ENCODE results near the gene JOSD2.
"Not testable (repeated sequence)": the region's sequence is repeated elsewhere in the genome, so short reads cannot be mapped to it uniquely, and the experiment has no call there.

Gene JOSD2

GRCh38 chr19:50475101-50475568, 35.9 kb downstream of the JOSD2 start:
- DNase-seq = no peak

GRCh38 chr19:50473336-50473735, 37.7 kb downstream of the JOSD2 start:
- not testable (repeated sequence) for DNase-seq

DNA sequence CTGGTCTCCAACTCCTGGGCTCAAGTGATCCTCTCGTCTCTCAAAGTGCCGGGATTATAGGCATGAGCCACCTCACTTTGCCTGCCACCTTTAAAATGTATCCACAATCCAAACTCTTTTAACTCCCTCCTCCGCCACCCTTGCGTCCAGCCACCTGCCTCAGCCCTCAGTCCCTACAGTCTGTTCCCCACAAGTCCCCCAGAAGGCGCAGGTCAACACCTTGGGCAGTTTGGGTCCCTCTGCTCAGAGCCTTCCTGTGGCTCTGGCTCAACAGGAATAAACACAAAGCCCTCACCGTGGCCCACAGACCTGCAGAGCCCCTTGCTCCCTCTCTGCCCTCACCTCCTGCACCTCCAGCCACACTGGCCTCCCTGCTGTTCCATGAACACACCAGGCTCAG, 42.2 kb downstream of the JOSD2 start:
- no peak for DNase-seq

DNA sequence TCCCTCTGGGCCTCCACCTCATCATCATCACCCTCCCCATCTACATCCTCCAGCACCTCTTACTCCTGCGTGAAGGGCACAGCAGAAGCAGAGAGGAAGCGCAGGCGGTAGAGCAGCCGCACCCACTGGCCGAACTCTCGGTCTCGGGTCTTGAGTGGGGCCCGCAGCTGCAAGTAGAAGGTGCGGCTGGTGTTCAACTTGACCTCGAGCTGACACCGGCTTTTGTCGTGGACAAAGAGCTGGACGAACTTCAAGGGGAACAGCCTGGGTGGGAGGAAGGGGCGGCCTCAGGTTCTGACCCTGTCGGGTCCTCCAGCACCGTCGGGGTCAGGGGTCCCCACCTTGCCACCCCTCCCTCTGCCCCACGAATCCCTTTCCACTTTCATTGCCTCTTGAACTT, 43.4 kb downstream of the JOSD2 start:
- no peak for DNase-seq

DNA sequence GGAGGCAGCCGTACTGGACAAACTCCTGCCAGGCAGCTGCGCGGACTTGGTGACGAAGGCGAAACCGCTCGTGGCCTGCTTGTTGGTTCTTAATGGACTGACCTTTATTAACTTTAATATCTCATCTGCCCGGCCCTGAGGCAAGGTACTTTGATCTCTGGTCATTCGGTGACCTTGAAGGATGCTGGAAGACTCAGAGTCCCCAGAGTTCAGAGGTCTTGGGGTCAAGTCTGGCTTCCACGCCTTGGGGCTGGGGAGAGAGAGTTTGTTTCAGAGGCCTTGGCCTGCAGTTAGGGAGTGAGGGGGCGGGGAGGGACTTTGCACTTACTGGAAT, 44.3 kb downstream of the JOSD2 start:
- DNase-seq = no peak

GRCh38 chr19:50465986-50466705, 44.8 kb downstream of the JOSD2 start:
- DNase-seq = no peak

DNA sequence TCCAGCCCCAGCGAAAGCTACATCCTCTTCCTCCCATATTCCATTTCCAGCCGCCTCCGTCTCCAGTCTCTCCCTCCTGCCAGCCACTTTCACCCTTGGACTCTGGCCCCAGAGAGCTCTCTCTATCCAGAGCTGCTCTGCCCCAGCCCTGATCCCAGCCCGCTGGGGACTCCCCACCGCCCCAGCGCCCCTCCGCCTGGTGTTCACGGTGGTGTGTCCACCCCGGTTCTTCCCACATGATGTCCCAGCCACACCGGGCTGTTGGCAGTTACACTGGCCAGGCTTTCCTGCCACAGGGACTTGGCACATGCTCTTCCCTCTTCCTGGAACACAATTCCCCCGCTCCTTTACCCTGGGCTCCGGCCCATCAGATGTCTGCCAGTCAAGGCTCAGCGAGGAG, 46.0 kb downstream of the JOSD2 start:
- DNase-seq = no peak

- no peak for DNase-seq
Measured at GRCh38 chr19:50464348-50464747, 46.6 kb downstream of the JOSD2 start.

DNA sequence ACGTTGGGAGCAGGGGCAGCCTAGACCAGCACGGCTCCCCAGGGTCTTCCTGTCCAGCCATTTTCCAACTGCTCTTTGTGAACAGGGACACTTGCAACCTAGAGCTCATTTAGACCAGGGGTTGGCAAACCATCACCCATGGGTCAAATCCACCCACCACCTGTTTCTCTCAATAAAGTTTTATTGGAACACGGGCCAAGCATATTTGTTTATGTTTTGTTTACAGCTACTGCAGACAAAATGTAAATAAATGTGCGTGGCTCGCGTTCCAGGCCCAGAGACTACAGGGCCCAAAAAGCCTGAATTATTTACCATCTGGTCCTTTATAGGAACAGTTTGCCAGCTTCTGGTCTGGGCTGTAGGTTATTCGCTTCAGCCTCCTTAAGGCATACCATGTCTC, 48.0 kb downstream of the JOSD2 start:
- no peak for DNase-seq

DNA sequence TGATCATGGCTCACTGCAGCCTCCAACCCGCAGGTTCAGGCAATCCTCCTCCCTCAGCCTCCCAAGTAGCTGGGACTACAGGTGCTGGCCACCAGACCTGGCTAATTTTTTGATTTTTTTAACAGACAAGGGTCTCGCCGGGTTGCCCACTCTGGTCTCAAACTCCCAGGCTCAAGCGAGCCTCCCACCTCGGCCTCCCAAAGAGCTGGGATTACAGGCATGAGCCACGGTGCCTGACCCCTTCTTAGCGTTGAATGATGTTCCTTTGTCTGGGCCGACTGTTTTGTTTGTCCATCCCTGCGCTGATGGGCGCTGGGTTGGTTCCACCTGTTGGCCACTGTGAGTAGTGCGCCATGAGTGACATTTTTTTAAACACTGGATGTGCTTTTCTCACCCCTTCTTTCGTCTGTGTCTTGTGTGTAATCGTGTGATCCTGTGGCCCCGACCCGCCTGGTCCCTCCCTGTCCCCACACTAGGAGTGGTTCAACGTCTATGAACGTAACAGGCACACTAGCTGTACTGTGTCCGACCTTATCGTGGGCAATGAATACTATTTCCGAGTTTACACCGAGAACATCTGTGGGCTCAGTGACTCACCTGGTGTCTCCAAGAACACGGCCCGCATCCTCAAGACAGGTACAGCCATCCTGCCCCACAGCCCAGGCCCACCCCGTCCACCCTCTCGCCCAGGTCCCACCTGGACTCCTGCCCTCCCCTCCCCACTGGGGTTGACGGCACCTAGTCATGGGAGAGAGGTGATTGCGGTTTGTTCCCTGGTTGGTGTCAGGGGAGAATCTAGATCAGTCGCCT, 49.7 kb downstream of the JOSD2 start:
- peak; percentile 53 for DNase-seq

DNA sequence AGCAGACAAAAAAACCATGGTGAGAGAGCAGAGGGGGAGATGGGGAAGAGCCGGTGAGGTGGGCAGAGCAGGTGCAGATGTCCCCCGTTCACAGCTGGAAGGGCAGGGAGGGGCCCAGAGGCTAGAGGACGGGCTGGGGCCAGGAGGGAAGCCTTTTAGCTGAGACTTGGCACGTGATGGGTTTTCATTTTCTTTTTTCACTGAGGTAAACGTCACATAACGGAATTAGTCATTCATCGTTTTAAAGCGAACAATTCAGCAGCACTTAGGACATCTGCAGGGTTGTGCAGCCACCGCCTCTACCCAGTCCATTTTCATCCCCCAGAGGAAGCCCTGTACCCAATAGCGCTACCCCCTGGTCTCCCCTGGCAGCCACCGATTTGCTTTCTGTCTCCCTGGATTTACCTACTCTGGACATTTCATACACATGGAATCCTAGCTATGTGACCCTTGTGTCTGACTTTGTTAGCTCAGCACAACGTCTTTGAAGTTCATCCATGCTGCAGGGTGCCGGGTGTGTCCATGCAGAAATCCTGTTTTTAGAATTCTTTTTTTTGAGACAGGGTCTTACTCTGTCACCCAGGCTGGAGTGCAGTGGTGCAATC, 50.7 kb downstream of the JOSD2 start:
- DNase-seq = no peak

DNA sequence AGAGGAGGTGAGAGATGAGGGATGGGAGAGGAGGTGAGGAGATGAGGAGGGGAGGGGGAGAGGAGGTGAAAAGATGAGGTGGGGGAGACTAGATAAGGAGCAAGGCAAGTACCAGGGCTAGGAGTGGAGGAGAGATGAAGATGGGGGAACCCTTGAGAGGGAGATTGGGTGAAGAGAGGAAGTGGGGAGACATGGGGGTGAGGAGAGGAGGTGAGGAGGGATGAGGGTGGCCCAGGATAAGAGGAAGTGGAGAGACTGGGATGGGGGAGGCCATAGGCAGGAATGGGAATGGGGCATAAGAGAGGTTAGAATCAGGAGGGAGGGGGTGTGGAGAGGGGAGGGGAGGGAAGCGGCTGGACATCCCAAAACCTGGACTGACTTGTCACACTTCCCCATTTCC, 51.4 kb downstream of the JOSD2 start:
- no peak for DNase-seq

DNA sequence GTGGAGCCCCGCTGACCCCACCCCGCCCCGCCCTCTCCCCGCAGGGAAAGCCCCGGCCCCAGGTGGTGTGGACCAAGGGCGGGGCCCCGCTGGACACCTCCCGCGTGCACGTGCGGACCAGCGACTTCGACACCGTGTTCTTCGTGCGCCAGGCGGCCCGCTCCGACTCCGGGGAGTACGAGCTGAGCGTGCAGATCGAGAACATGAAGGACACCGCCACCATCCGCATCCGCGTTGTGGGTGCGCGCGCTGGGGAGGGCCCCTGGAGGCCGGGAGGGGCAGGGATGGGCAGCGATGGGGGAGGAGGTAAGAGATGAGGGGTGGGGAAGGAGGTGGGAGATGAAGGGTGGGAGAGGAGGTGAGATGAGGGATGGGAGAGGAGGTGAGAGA, 51.9 kb downstream of the JOSD2 start:
- DNase-seq = no peak

DNA sequence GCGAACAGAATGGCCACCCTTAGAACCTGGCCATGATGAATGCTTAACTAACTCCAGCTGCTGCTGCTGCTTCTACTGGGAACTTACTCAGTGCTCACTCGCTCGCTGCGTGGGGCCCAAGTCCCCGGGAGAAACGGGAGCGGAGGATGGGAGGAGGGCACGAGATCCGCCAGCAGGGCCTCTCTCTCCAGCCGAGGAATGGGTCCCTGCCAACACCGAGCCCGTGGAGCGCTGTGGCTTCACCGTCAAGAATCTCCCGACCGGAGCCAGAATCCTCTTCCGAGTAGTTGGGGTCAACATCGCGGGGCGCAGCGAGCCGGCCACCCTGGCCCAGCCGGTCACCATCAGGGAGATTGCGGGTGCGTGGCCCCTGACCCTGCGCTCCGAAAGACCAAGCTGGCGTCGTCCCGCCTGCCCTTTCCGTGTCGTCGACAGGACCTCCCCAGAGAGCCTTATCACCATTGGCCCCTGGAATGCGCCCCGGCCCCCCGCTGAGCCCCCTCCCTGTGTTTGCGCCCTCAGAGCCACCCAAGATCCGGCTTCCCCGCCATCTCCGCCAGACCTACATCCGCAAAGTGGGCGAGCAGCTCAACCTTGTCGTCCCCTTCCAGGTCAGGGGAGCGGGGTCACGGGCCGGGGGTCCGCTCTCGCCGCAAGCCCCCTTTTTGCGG, 52.5 kb downstream of the JOSD2 start:
- DNase-seq = no peak

DNA sequence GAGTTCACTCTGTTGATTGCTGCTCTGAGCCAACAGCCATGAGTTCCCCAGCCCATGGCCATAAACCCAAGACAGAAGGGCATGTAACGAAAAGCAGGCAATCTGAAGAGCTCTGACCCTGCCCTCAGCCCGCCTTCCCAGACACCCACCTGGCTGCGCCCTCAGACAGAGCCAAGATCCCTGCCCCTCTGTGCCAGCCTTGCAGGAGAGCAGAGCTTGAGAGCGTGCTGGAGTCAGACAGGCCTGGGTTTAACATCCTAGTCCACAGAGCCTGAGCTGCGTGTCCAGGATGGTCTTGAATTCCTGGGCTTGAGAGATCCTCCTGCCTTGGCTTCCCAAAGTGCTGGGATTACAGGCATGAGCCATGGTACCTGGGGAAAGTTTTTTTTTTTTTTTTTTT, 53.7 kb downstream of the JOSD2 start:
- no peak for DNase-seq

Data from activated naive CD4-positive, alpha-beta T cell treated with anti-CD3 and anti-CD28 coated beads, Interleukin-2, amount 50 U/mL, for 16 hours (primary cell).